HCT116 (cell line): ENCODE measurements around the gene THADA. TPM values are rescaled to one million over a fixed set of nuclear protein-coding genes. Genes with fewer than 3 reads are reported as not detected.

Experiments
- ATAC-seq: fragments of 200-7000 bp; cut with Tn5 transposase; 2 replicates; pipeline ENCODE4 v1.9.1; 2020; ENCODE audit warnings: mild to moderate bottlenecking, moderate library complexity
- BruUV-seq: library from RNA; stranded (reverse); fragments of 400-500 nt; replicated peaks from 2 replicates; lab custom pipeline; 2021; lab: Mats Ljungman, UMichigan
- CTCF ChIA-PET: fragments of 300-600 bp; sonication (Branson Sonifier 250); formaldehyde crosslinking; loops from one replicate; lab custom pipeline; 2021; ENCODE audit warnings: antibody characterized with exemption; lab: Charles Lee
- POLR2A ChIA-PET: fragments of 300-600, 350-600 bp; sonication (Branson Sonifier 250); formaldehyde crosslinking; loops from one replicate; lab custom pipeline; 2021; ENCODE audit warnings: antibody characterized with exemption; lab: Charles Lee
- RAD21 ChIA-PET, 2 experiments: fragments of 300-600 bp; sonication (Branson Sonifier 250); formaldehyde crosslinking; loops; one replicate each; lab custom pipeline; 2023; ENCODE audit warnings: low total read pairs in 2 of 2; ENCODE audit not compliant: uncharacterized antibody in 2 of 2, unreplicated experiment in 2 of 2, low non-redundant PET in 1 of 2; lab: Charles Lee
- DNase-seq: peaks from one replicate; pipeline ENCODE4 v3.0.0-alpha.2; 2010; ENCODE audit warnings: low read depth, low spot score
- H2AFZ ChIP-seq: fragments of 200-600 bp; shearing (Covaris generic), sonication (generic); 2 replicates; pipeline ENCODE4 v1.6.1; 2017; ENCODE audit warnings: low read depth, mixed run types, mixed read lengths, antibody characterized with exemption, low read length; ENCODE audit not compliant: poor library complexity, severe bottlenecking
- H3K27ac ChIP-seq: 2 replicates; pipeline ENCODE4 v1.5.1; 2012; ENCODE audit warnings: low read depth, low read length
- H3K27me3 ChIP-seq: fragments of 200-600 bp; sonication (generic); 2 replicates; pipeline ENCODE4 v1.6.1; 2016; ENCODE audit warnings: mixed run types, low read length, mixed read lengths; ENCODE audit not compliant: insufficient read depth
- H3K36me3 ChIP-seq, 2 experiments: fragments of 200-500 bp in 1 of 2; fragments of 200-600 bp in 1 of 2; sonication (Bioruptor generic) in 1 of 2; sonication (generic) in 1 of 2; 2 replicates each; pipeline versions ENCODE4 v1.5.1 to v1.6.1; 2014 to 2016; ENCODE audit warnings: low read length in 2 of 2, inconsistent platforms in 1 of 2, mixed read lengths in 1 of 2, mixed run types in 1 of 2; ENCODE audit not compliant: insufficient read depth in 2 of 2, control insufficient read depth in 1 of 2
- H3K4me1 ChIP-seq, 2 experiments: fragments of 200-600 bp in 1 of 2; sonication (generic) in 1 of 2; 2 replicates each; pipeline versions ENCODE4 v1.5.1 to v1.6.1; 2012 to 2017; ENCODE audit warnings: low read length in 2 of 2, inconsistent platforms in 1 of 2, mild to moderate bottlenecking in 1 of 2, mixed read lengths in 1 of 2, mixed run types in 1 of 2, moderate library complexity in 1 of 2; ENCODE audit not compliant: insufficient read depth in 2 of 2, control insufficient read depth in 1 of 2
- H3K4me2 ChIP-seq: fragments of 200-600 bp; sonication (generic); 2 replicates; pipeline ENCODE4 v1.6.1; 2017; ENCODE audit warnings: mixed run types, low read length, mixed read lengths
- H3K4me3 ChIP-seq, 2 experiments: fragments of 200-600 bp in 1 of 2; sonication (generic) in 1 of 2; replicated peaks in 1 of 2; 2 replicates each; pipeline ENCODE4 v1.5.1; 2011 to 2016; ENCODE audit warnings: low read length in 2 of 2, control low read depth in 1 of 2, low read depth in 1 of 2, mild to moderate bottlenecking in 1 of 2, mixed read lengths in 1 of 2, mixed run types in 1 of 2
- H3K79me2 ChIP-seq: fragments of 200-600 bp; sonication (generic); 2 replicates; pipeline ENCODE4 v1.6.1; 2017; ENCODE audit warnings: mild to moderate bottlenecking, mixed run types, low read length, moderate library complexity, mixed read lengths; ENCODE audit not compliant: insufficient read depth
- H3K9ac ChIP-seq: fragments of 200-600 bp; sonication (generic); 2 replicates; pipeline ENCODE4 v1.6.1; 2016; ENCODE audit warnings: low read length, mixed read lengths
- H3K9me2 ChIP-seq: fragments of 200-600 bp; sonication (generic), shearing (Covaris generic); 2 replicates; pipeline ENCODE4 v1.6.1; 2017; ENCODE audit warnings: mixed run types, mild to moderate bottlenecking, moderate library complexity; ENCODE audit not compliant: insufficient read depth
- H3K9me3 ChIP-seq, 2 experiments: fragments of 200-500 bp in 1 of 2; fragments of 200-600 bp in 1 of 2; sonication (Bioruptor generic) in 1 of 2; sonication (generic) in 1 of 2; 2 replicates each; pipeline ENCODE4 v1.6.1; 2014 to 2017; ENCODE audit warnings: low read length in 2 of 2, mixed read lengths in 2 of 2, inconsistent platforms in 1 of 2, low read depth in 1 of 2, mild to moderate bottlenecking in 1 of 2, mixed run types in 1 of 2, moderate library complexity in 1 of 2; ENCODE audit not compliant: control insufficient read depth in 1 of 2, insufficient read depth in 1 of 2
- H4K20me1 ChIP-seq: fragments of 200-600 bp; sonication (generic), shearing (Covaris generic); 2 replicates; pipeline ENCODE4 v1.6.1; 2017; ENCODE audit warnings: mixed run types, mild to moderate bottlenecking, moderate library complexity; ENCODE audit not compliant: insufficient read depth
- CBX3 ChIP-seq: IDR thresholded peaks from 2 replicates; pipeline ENCODE4 v1.6.1; 2012; ENCODE audit warnings: low read depth
- EGR1 ChIP-seq: IDR thresholded peaks from 2 replicates; pipeline ENCODE4 v1.6.1; 2012; ENCODE audit warnings: low read depth
- EZH2phosphoT487 ChIP-seq: fragments of 200-600 bp; IDR thresholded peaks from 2 replicates; pipeline ENCODE4 v1.6.1; 2018; ENCODE audit warnings: antibody characterized with exemption, borderline replicate concordance
- FOSL1 ChIP-seq: IDR thresholded peaks from 2 replicates; pipeline ENCODE4 v1.6.1; 2012; ENCODE audit warnings: low read depth
- JUND ChIP-seq: IDR thresholded peaks from 2 replicates; pipeline ENCODE4 v1.6.1; 2012
- MAX ChIP-seq: IDR thresholded peaks from 2 replicates; pipeline ENCODE4 v1.6.1; 2012
- POLR2A ChIP-seq: IDR thresholded peaks from 2 replicates; pipeline ENCODE4 v1.7.0; 2011; ENCODE audit warnings: borderline replicate concordance; ENCODE audit not compliant: insufficient read depth, insufficient read length; ENCODE audit errors: extremely low read depth
- RAD21 ChIP-seq: IDR thresholded peaks from 2 replicates; pipeline ENCODE4 v1.6.1; 2012; ENCODE audit warnings: low read depth, mild to moderate bottlenecking
- SIN3A ChIP-seq: IDR thresholded peaks from 2 replicates; pipeline ENCODE4 v1.6.1; 2012; ENCODE audit warnings: low read depth
- SP1 ChIP-seq: IDR thresholded peaks from 2 replicates; pipeline ENCODE4 v1.6.1; 2012; ENCODE audit warnings: low read depth
- SRF ChIP-seq: IDR thresholded peaks from 2 replicates; pipeline ENCODE4 v1.6.1; 2012; ENCODE audit warnings: low read depth
- YY1 ChIP-seq: IDR thresholded peaks from 2 replicates; pipeline ENCODE4 v1.6.1; 2011; ENCODE audit warnings: low read length, low read depth, moderate library complexity, mild to moderate bottlenecking; ENCODE audit not compliant: insufficient replicate concordance; ENCODE audit errors: extremely low read depth
- ZNF274 ChIP-seq: fragments of 200-500 bp; sonication (Bioruptor generic); IDR thresholded peaks from 2 replicates; pipeline ENCODE4 v1.6.1; 2014; ENCODE audit warnings: mild to moderate bottlenecking, low read depth, low read length, inconsistent platforms
- intact Hi-C: fragments of 100-400 bp; cut with micrococcal nuclease; formaldehyde crosslinking; loops from 2 replicates; pipeline ENCODE4 v1.10.0; 2022
- total RNA-seq: library from RNA; stranded (reverse); gene quantifications from one replicate; pipeline ENCODE4 v1.2.1, GENCODE V29; 2021; ENCODE audit not compliant: unreplicated experiment
- TF ChIP-seq, protein P1 (sequence below): IDR thresholded peaks from 2 replicates; pipeline ENCODE4 v1.6.1; 2011; ENCODE audit warnings: mild to moderate bottlenecking, low read length, moderate library complexity; ENCODE audit not compliant: insufficient replicate concordance; ENCODE audit errors: extremely low read depth

Gene THADA
- total RNA-seq, 1 experiment from 2014 or later: 30.7 TPM

DNA sequence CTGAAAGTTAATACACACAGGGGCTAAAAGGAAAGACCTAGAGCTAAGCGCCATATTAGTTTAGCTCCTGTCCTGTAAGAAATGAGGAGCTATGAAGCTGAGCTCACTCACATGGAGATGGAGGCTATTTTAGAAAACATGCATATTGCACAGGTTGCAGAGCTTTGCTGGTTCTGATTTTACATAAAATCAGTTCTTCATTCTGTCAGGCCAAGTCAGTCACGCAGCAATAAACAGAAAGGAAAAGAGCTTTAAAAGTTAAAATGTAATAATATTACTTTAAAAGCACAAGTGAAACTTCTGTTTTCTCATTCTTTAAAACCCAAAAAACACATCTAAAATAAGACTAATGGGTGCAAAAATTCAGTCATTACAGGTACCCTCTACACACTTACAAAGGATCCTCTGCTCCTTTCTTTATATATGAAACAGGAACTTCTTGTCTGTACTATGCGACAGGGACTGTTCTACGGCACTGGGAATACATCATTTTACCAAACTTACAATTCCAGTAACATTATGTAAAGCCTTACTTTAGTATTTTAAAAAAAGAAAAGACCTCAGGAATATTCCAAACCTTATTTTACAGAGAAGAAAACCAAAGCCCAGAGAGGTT, 113.8 kb downstream of the THADA start:
- no peak overlapping the region for H3K27ac ChIP-seq
- ATAC-seq (no peak), DNase-seq (no peak)
- H2AFZ ChIP-seq: no peak overlapping the region
- no peaks in the 10 kb centered on the region for H4K20me1 ChIP-seq
- H3K9me2 ChIP-seq: no peaks in the 10 kb centered on the region
- no peak overlapping the region for H3K4me2 ChIP-seq
- intact Hi-C loops: loop anchor here (2.0 kb wide), 1 partner anchor 253 kb away; no protein-coding TSS in a partner anchor
- H3K9me3 ChIP-seq: no peaks in the 10 kb centered on the region
- no peak overlapping the region for H3K9ac ChIP-seq
- no peaks in the 10 kb centered on the region for H3K79me2 ChIP-seq
- TF ChIP-seq SRF (no peak), ZNF274 (no peak), MAX (no peak), POLR2A (no peak), EZH2phosphoT487 (no peak), SP1 (no peak), YY1 (no peak), FOSL1 (no peak), SIN3A (no peak), JUND (no peak), CBX3 (no peak), RAD21 (no peak), EGR1 (no peak)
- TF ChIP-seq, protein P1, sequence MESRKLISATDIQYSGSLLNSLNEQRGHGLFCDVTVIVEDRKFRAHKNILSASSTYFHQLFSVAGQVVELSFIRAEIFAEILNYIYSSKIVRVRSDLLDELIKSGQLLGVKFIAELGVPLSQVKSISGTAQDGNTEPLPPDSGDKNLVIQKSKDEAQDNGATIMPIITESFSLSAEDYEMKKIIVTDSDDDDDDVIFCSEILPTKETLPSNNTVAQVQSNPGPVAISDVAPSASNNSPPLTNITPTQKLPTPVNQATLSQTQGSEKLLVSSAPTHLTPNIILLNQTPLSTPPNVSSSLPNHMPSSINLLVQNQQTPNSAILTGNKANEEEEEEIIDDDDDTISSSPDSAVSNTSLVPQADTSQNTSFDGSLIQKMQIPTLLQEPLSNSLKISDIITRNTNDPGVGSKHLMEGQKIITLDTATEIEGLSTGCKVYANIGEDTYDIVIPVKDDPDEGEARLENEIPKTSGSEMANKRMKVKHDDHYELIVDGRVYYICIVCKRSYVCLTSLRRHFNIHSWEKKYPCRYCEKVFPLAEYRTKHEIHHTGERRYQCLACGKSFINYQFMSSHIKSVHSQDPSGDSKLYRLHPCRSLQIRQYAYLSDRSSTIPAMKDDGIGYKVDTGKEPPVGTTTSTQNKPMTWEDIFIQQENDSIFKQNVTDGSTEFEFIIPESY: no peak
- ChIA-PET POLR2A (interaction anchor here (1.7 kb wide), 1 partner anchor 255 kb away, joined by 5 read pairs; the partner anchor contains the start of gene ZFP36L2), CTCF (interaction anchor here (0.9 to 1.2 kb wide), 2 partner anchors 253 to 507 kb away, joined by 3 to 5 read pairs; no protein-coding TSS in a partner anchor), RAD21 (no interaction called here)
- no peak overlapping the region for H3K4me3 ChIP-seq
- peaks cover 0 to 5% of the 10 kb centered on the region in 2 experiments; a peak in 1 of 4 replicates for H3K4me1 ChIP-seq
- no TSS peak for BruUV-seq
- no peaks in the 10 kb centered on the region for H3K27me3 ChIP-seq
- H3K36me3 ChIP-seq: no peaks in the 10 kb centered on the region
